Body of pancreas (tissue), 4 donors: Measurements from ENCODE around the gene MOXD1. TPM values are rescaled to one million over a fixed set of nuclear protein-coding genes. Genes with fewer than 3 reads are reported as not detected.

Experiments
- ATAC-seq: fragments of 150-250 bp; one replicate; pipeline ENCODE4 v1.9.1; 2016
- DNase-seq, 4 donors: peaks; one replicate each; pipeline ENCODE4 v3.0.0-alpha.2; 2019
- H3K27ac ChIP-seq, 4 donors: fragments of 200-600 bp; sonication (generic); 1 replicate in 3 of 4; 2 replicates in 1 of 4; pipeline versions ENCODE4 v1.5.1 to v1.6.1; 2016 to 2019; ENCODE audit warnings: mild to moderate bottlenecking in 1 of 4, mixed read lengths in 1 of 4, moderate library complexity in 1 of 4
- H3K27me3 ChIP-seq, 2 donors: fragments of 200-600 bp; sonication (generic); one replicate each; pipeline ENCODE4 v1.6.0; 2016; ENCODE audit warnings: mild to moderate bottlenecking in 1 of 2
- H3K36me3 ChIP-seq, 2 donors: fragments of 200-600 bp; sonication (generic); replicated peaks in 1 of 2; 2 replicates each; pipeline ENCODE4 v1.5.1; 2016; ENCODE audit warnings: low read depth in 2 of 2; ENCODE audit not compliant: insufficient read depth in 1 of 2
- H3K4me1 ChIP-seq: fragments of 200-600 bp; sonication (generic); one replicate; pipeline ENCODE4 v1.6.0; 2016
- H3K4me3 ChIP-seq, 2 donors: fragments of 200-600 bp; sonication (generic); 1 replicate in 1 of 2; 2 replicates in 1 of 2; pipeline ENCODE4 v1.5.1; 2016 to 2019
- H3K9me3 ChIP-seq, 3 donors: fragments of 200-600 bp; sonication (generic); 1 replicate in 2 of 3; 2 replicates in 1 of 3; pipeline ENCODE4 v1.5.1; 2016
- POLR2A ChIP-seq, 3 donors: fragments of 450-650 bp; IDR thresholded peaks; one replicate each; pipeline ENCODE4 v1.6.1; 2016; ENCODE audit warnings: antibody characterized with exemption in 3 of 3, mild to moderate bottlenecking in 2 of 3
- WGBS, 2 donors: methylation state at CpG; one replicate each; pipeline ENCODE4 v1.1.5; 2017; 5-methylcytosine and 5-hydroxymethylcytosine counted together
- intact Hi-C: fragments of 100-400 bp; cut with DNase I; formaldehyde crosslinking; loops from one replicate; pipeline ENCODE4 v1.15.1; 2023
- total RNA-seq, 2 donors: library from RNA; depleted of rRNA; stranded (reverse); fragments of >200 nt; gene quantifications; one replicate each; pipeline ENCODE4 v1.1.0, GENCODE V29; 2016
- TF ChIP-seq, protein P1 (sequence below), 7 experiments: fragments of 450-650 bp in 4 of 7; fragments of 200-600 bp in 3 of 7; sonication (generic) in 3 of 7; IDR thresholded peaks; one replicate each; pipeline ENCODE4 v1.5.1; 2016 to 2019; ENCODE audit warnings: antibody characterized with exemption in 7 of 7

The MOXD1 gene
- 1 to 10 TPM in 1 of 2 donors, under 1 TPM in 1; 0.66 to 3.9 TPM for total RNA-seq

GRCh38 chr6:132400883-132401617 lies at the start of gene MOXD1:
TSS of gene MOXD1 (minus strand) at chr6:132401475. CDS start at chr6:132401426, 49 bp downstream.
- Histone ChIP-seq H3K27me3 (peaks cover 0 to 8% of the 10 kb centered on the region in 2 donors), H3K4me1 (peaks cover 16% of the 10 kb centered on the region), H3K36me3 (no peaks in the 10 kb centered on the region), H3K27ac (no peak within 1 kb of the TSS), H3K9me3 (no peaks in the 10 kb centered on the region), H3K4me3 (peak within 1 kb of the TSS; percentile 59 to 65)
- peak; percentile 33 to 59 (median 40) for DNase-seq
- peak; percentile 85 for ATAC-seq
- 1 to 4% methylated on average over 4 to 76 of the region's 87 CpGs for WGBS, 2 donors
- no peak for TF ChIP-seq POLR2A (IDR thresholded peaks at IDR 0.05)
- TF ChIP-seq, protein P1, sequence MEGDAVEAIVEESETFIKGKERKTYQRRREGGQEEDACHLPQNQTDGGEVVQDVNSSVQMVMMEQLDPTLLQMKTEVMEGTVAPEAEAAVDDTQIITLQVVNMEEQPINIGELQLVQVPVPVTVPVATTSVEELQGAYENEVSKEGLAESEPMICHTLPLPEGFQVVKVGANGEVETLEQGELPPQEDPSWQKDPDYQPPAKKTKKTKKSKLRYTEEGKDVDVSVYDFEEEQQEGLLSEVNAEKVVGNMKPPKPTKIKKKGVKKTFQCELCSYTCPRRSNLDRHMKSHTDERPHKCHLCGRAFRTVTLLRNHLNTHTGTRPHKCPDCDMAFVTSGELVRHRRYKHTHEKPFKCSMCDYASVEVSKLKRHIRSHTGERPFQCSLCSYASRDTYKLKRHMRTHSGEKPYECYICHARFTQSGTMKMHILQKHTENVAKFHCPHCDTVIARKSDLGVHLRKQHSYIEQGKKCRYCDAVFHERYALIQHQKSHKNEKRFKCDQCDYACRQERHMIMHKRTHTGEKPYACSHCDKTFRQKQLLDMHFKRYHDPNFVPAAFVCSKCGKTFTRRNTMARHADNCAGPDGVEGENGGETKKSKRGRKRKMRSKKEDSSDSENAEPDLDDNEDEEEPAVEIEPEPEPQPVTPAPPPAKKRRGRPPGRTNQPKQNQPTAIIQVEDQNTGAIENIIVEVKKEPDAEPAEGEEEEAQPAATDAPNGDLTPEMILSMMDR (IDR thresholded peaks at IDR 0.05), result peak in 1 of 7 experiments; percentile 27
- intact Hi-C loops, result no loop called here

GRCh38 chr6:132446855-132447241 lies 45.6 kb upstream of the MOXD1 start:
- H3K36me3 ChIP-seq, result no peaks in the 10 kb centered on the region
- WGBS, 2 donors, result 90 to 91% methylated on average over 5 of the region's 5 CpGs

DNA sequence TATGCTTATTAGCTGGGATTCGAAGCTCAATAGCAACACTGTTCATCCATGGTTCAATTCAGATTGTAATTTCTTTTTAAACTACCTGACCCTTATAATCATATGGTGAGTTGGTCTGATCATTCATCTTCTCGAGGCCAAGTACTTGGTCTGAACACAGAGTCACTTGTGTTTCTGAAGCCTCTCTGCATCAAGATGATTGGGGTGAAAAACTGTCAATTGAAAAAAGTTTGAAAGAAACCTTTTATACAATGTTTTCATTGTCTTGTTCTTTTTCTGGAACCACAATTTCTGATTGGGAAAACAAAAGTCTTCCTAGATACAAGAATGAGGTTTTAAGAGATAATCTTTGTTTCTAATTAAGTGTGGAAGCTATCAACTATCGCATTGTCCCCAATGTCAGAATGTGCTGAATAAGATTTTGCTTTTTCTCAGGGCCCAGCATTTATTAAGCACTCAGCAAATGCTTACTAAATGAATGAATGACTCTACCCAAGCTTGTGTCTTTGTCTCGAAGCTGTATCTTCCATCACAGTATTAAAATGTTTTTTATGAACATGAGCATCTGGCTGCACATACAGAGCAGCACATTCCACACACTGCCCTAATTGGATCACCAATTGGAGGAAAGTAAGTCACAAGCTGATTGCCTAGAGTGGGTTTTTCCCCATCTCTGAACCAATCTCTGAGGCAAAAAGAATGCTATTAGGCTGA lies 45.0 kb upstream of the MOXD1 start:
- no peak for ATAC-seq
- TF ChIP-seq POLR2A (IDR thresholded peaks at IDR 0.05), result no peak
- TF ChIP-seq, protein P1 (IDR thresholded peaks at IDR 0.05), result no peak
- Histone ChIP-seq H3K27me3 (no peaks in the 10 kb centered on the region), H3K27ac (no peak overlapping the region), H3K36me3 (no peaks in the 10 kb centered on the region), H3K4me3 (no peak overlapping the region), H3K4me1 (no peaks in the 10 kb centered on the region), H3K9me3 (peaks cover 0 to 8% (median 0%) of the 10 kb centered on the region in 3 donors)
- intact Hi-C loops, result no loop called here
- no peak for DNase-seq
- 73 to 75% methylated on average over 4 of the region's 4 CpGs for WGBS, 2 donors

More at GRCh38 chr6:132446855-132447241, 45.6 kb upstream of the MOXD1 start:
- no peak for TF ChIP-seq POLR2A (IDR thresholded peaks at IDR 0.05)
- TF ChIP-seq, protein P1 (IDR thresholded peaks at IDR 0.05), result no peak
- no peak for ATAC-seq
- Histone ChIP-seq H3K27ac (no peak overlapping the region), H3K4me3 (no peak overlapping the region), H3K27me3 (no peaks in the 10 kb centered on the region), H3K4me1 (no peaks in the 10 kb centered on the region), H3K9me3 (peaks cover 0 to 8% (median 0%) of the 10 kb centered on the region in 3 donors)
- DNase-seq, result no peak
- intact Hi-C loops, result no loop called here

DNA sequence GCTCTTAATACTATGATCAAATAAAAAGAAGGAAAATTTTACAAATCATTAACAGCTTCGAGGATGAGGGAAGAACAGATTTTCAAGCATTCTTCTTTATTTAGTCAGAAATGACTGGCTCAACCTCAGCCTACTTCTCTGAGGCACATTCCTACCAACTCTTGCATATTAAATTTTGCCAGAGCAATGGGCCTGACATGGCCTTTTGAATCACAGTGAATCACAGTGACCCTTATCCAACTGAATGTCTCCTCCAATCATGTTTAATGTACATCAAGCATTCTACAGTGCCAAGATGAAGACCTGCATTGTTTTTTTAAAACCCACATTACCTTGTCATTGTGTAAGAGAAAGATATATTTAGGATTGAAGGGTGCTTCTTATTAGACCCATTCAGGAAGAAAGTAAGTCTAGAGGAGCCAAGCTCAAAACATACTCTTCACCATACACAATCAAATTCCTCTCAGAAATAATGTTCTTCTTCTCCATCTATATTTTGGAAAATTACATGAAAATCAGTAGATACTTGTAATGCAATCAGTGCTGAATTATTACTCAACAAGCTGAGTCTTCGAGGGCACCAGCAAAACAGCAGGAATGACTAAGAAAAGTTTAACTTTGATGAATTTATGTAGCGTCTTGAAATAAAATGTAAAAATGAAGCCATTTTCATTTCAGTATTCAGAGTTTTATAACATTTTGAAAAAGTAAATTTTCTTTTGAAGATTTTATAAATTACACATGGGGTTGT lies 44.1 kb upstream of the MOXD1 start:
- TF ChIP-seq POLR2A (IDR thresholded peaks at IDR 0.05), result no peak
- TF ChIP-seq, protein P1 (IDR thresholded peaks at IDR 0.05), result no peak
- no peaks in the 10 kb centered on the region for H3K27me3 ChIP-seq
- no peak overlapping the region for H3K4me3 ChIP-seq
- DNase-seq (no peak), ATAC-seq (no peak)
- H3K4me1 ChIP-seq, result no peaks in the 10 kb centered on the region
- WGBS, 2 donors, result 88 to 89% methylated on average over 3 of the region's 3 CpGs
- intact Hi-C loops, result no loop called here
- H3K9me3 ChIP-seq, result peaks cover 0 to 8% (median 0%) of the 10 kb centered on the region in 3 donors
- H3K36me3 ChIP-seq, result no peaks in the 10 kb centered on the region
- H3K27ac ChIP-seq, result no peak overlapping the region
